Heart left ventricle (tissue), 13 donors: Measurements from ENCODE around the gene RFC3.

ENCODE experiments used
- CTCF ChIP-seq, 12 donors: fragments of 200-600 bp; sonication (generic) in 4 of 12; IDR thresholded peaks; one replicate each; pipeline versions ENCODE4 v1.5.0 to v1.8.0; 2018 to 2022; ENCODE audit warnings: antibody characterized with exemption in 12 of 12, mild to moderate bottlenecking in 5 of 12
- POLR2A ChIP-seq, 2 donors: fragments of 450-650 bp; IDR thresholded peaks; one replicate each; pipeline ENCODE4 v1.6.1; 2017; ENCODE audit warnings: antibody characterized with exemption in 2 of 2, mild to moderate bottlenecking in 2 of 2, moderate library complexity in 2 of 2
- donor health status: ischemic (EF 13 %, LVEDD 7.1; RV severe dilation, severe dysfunction).
- donor health status: DM: no; HTN: yes; CAD: no.
- donor health status: DM: no; HTN: no; CAD: no.
- donor health status: ischemic (EF 25% LVEDD 6.9; RV normal size, moderate dysfunction).
- donor health status: ischemic (EF 25% LVEDD 5.7; RV mildly dilated, moderate dysfunction).
- donor health status: ischemic (EF 35%, LVEDD 5.7; RV mildly dilated, moderate dysfunction).
- donor health status: nonischemic (EF 11% LVEDD 7.7; RV severe dilation, severe dysfunction).
- donor health status: DM: yes; HTN: yes; CAD: no.
- donor health status: PGD.
- donor health status: ischemic (EF 29% LVEDD 5.4; RV normal size, mild dysfunction).
- donor health status: nonischemic (EF 23%, LVEDD 6.1; RV moderate dilation, normal function).

- TF ChIP-seq POLR2A (IDR thresholded peaks at IDR 0.05), result no peak
- no peak for TF ChIP-seq CTCF (IDR thresholded peaks at IDR 0.05)
Observed at GRCh38 chr13:33771296-33771695, 46.7 kb upstream of the RFC3 start.
